ENCODE results near the gene ARFGEF3.
"Not testable (repeated sequence)": the region's sequence is repeated elsewhere in the genome, so short reads cannot be mapped to it uniquely, and the experiment has no call there.

Gene ARFGEF3

DNA sequence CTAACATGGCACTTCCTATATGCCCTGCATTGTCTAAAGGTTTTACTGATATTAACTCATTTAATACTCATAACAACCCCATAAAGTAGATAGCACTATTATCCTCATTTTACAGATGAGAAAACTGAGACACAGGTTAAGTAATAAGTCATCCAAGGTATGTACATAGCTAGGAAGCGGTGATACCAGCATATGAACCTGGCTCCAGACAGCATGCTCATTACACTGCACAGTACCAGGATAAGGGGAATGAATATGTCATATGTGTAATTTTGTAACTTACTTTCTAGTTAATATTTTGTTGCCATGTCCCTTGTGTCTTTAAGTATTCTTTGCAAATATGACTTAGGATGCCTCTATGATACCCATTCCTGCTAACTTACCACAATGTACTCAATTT, 109.7 kb downstream of the ARFGEF3 start:
- DNase-seq (ENCODE audit: low spot score): no peak

DNA sequence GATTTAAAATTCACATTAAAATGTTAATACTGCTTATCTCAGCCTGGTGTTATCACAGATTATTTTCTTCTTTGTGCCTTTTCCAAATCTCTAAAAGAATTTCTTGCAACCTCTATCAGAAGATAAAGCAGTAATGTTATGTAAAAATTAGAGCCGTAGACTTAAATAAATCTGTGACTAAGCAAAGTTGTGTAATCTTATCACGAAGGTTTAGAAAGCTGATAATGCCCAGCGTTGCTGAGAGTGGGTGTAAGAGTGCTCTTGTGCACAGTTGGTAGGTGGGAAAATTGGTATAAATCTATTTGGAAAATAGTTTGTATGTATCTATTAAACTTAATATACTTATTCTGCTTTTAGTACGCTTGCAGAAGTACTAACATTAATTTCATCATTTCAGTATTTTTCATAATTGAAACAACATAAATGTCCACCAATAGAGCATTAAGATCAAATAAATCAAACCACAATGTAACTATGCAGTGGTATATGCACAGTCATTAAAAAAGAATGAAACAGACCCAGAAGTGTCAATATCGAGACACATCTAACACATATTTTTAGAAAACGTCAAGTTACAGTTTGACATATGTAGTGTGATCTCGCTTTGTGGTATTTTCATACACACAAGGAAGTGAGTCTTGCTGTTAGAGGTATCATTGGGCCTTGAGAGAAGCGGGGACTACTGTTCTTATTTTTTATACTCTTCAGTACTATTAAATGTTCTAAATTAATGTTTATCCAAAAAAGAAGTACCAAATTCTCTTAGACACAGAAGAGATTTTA, 111.0 kb downstream of the ARFGEF3 start:
- no peak for DNase-seq (ENCODE audit: low spot score)

DNA sequence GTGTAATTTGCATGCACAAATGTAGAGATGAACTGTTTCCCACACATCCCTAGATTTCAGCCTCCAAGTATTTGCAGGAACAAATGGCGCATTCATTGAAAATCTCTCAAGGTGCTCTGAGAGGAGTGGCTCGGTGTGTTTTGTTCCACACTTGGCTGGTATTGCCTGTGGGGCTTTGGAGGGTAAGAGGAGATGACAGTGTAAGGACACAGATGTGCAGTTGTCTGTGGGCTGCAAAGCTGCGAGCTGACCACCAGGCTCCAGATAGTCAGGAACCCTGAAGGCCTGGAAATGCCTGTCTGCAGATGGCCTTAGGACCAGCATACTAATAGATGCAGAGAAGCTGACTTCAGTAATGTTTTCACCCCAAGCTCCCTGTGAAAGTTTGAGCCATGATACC, 114.2 kb downstream of the ARFGEF3 start:
- DNase-seq (ENCODE audit: low spot score): no peak

DNA sequence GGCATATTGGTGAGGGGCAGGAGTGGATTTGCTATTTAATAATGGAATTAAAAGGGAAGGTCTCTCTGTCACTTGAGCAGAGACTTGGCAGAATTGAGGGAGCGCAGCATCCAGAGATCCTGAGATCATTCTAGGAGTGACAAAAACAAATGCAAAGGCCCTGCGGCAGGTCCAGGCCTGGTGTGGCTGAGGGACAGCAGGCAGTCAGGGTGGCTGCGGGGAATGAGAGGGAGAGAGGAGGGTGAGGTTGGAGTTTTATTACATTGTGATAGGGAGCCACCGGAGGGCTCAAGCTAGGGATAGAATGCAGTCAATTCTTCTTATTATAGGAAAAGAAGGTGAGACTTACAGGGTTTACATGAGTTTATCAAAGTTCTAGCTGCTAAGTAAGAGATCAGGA, 116.1 kb downstream of the ARFGEF3 start:
- DNase-seq (ENCODE audit: low spot score): no peak

DNA sequence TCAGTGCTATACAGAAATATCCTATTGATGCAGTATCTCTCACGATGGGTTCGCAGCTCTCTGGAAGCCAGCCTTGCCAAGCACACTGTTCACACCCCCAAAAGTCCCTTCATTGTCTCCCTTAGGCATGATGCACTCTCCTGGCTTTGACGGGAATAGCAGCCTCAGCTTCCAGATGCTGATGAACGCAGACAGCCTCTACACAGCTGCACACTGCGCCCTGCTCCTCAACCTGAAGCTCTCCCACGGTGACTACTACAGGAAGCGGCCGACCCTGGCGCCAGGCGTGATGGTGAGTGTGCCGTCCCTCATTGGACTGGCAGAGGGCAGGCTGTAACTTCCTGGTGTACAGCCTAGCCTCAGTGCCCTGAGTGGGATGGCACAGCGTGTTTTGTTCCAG, 116.6 kb downstream of the ARFGEF3 start:
- DNase-seq (ENCODE audit: low spot score): no peak

DNA sequence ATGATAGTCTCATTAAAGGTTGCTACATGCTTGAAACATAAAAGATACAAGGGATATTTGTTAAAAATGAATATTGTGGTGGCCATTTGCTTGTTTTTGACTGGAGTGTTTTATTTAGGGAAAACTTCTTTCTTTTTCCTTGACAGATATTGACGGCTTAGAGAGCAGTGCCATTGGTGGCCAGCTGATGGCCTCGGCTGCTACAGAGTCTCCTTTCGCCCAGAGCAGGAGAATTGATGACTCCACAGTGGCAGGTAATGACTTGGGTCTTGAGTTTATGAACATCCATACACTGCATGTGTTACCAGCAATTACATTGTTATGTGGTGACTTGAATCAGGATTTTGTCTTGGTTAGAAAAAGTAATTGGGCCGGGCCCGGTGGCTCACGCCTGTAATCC, 124.1 kb downstream of the ARFGEF3 start:
- no peak for DNase-seq (ENCODE audit: low spot score)

DNA sequence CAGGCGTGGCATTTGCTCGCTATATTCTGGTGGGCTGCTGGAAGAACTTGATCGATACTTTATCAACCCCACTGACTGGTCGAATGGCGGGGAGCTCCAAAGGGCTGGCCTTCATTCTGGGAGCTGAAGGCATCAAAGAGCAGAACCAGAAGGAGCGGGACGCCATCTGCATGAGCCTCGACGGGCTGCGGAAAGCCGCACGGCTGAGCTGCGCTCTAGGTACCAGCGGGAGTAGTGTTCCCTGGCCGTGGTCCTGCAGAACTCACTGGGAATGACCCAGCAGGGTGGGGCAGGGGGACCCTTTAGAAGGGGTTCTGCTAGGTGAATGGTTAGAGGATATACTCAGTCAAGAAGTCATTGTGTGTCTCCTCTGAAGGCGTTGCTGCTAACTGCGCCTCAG, 125.0 kb downstream of the ARFGEF3 start:
- DNase-seq (ENCODE audit: low spot score): no peak

DNA sequence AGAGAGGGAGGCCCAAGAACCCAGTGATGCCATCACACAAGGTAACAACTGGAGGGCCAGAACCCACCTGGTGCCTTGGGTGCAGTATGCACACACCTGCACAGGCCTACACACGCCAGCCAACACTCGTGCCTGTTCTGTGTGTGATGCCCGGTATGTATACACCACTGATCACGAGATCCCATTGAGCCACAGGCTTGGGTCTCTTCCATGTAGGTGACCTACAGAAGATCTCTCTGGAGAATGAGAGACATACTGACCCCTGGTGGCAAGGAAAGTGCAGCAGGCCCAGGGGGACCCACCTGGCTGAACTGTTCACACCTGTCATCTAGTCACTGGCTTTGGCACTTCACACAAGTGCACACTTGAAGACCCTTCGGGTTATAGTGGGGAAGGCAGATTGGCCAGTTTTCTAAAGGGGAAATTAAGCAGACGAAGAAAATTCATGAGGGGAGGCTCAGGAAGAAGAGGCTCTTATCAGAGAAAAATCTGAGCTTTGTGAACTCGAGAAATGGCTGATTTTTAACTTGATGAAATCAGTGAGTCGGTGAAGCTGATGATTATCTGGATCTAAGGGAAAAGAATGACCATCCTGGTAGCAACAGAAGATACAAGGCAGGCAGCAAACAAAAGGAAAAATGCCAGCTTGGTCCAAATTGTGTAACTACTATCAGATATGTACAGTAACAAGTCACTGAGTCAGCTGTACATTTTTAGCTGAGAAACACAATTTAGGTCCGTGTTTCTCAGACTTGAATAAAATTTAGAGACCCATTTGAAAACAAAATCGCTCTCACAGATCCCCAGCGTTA, 125.6 kb downstream of the ARFGEF3 start:
- DNase-seq (ENCODE audit: low spot score): peak; percentile 73

DNA sequence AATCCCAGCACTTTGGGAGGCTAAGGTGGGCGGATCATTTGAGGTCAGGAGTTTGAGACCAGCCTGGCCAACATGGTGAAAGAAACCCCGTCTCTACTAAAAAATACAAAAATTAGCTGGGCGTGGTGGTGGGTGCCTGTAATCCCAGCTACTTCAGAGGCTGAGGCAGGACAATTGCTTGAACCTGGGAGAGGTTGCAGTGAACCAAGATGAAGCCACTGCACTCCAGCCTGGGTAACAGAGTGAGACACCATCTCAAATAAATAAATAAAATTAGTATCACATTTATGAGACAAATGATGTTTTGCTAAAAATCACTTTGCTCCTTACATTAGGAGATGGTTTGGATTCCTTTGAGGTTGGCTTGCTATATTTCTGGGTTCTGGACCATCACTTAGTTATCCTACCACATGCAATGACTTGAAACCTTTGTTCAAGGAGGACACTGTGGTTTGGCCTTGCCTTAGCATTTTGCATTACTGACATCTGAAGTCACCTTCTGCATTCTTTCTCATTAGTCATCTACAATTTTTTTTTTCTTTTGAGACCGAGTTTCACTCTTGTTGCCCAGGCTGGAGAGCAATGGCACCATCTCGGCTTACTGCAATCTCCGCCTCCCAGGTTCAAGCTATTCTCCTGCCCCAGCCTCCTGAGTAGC, 126.8 kb downstream of the ARFGEF3 start:
- not testable (repeated sequence) for DNase-seq (ENCODE audit: low spot score)

DNA sequence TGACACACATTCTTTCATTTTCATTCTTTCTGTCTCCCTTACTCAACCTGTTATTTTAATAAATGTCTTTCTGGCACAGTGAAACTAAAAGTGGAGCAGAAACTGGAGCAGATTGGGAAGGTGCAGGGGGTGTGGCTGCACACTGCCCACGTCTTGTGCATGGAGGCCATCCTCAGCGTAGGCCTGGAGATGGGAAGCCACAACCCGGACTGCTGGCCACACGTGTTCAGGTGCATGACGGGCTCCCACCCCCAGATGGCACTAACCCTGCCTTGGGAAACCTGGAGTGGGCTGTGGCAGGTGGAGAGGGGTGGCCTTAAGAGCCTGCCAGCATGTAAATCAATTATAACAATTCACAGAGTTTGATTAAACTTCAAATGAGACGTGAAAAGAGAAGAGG, 128.0 kb downstream of the ARFGEF3 start:
- peak; percentile 32 for DNase-seq (ENCODE audit: low spot score)

DNA sequence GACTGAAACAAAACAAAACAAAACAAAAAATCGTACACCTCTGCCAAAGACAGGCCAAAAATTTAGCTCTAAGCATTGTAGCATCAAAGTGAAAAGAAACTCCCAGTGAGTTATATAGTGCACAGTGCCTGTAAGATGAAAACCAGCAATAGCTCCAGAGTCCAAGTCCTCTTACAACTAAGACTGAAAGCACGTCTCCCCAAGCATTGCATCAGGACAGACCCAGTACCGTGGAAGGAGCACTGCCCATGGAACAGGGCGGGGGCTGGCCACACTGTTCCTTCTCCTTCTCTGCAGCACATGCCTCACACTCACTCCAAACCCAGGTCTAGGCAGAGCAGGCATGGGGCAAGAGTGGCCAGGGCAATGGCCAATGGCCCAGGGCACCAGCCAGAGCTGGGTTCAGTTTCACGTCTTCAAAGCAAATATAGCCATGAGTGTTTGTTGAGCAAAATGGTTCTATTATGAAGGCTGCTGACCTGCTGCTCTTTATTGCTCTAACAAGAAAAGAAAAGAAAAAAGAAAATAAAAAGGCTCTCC, 128.8 kb downstream of the ARFGEF3 start:
- DNase-seq (ENCODE audit: low spot score): no peak

DNA sequence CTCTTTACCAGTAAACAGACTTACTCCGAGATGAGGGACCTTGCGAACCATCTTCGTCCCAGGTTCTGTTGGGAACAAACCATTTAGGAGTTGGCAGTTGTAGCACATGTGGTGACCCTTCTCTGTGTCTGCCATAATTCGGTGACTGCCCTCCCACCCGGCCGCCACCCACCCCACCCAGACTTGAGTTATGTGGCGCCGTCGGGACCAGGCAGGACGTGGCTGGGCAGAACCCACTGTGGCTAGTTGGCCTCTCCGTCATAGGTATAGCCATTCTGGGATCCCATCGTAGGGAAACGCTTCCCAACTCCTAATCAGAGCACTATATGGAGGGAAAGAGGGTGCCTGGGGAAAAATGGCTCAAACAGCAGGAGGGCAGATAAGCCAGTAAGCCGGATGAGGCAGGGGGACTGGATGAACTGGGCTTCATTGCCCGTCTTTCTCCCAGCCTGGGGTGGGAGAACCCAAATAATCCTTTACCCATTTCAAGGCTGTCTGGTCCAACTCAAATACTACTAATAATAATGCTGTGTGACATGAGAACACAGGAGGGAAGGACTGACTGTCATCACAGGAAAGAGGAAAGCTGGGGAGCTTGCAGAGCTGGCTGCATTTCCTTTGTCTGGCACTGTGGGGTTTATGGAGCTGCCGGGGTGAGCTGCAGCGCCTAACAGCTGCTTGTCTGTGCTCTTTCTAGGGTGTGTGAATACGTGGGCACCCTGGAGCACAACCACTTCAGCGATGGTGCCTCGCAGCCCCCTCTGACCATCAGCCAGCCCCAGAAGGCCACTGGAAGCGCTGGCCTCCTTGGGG, 129.5 kb downstream of the ARFGEF3 start:
- no peak for DNase-seq (ENCODE audit: low spot score)

DNA sequence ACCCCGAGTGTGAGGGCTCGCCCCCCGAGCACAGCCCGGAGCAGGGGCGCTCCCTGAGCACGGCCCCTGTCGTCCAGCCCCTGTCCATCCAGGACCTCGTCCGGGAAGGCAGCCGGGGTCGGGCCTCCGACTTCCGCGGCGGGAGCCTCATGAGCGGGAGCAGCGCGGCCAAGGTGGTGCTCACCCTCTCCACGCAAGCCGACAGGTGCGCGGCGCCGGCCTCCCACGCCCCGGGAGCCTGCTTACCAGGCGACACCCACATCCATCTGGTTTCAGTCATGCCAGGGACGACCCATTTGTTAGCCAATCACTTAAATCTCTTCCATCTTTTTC, 130.1 kb downstream of the ARFGEF3 start:
- DNase-seq (ENCODE audit: low spot score): no peak

DNA sequence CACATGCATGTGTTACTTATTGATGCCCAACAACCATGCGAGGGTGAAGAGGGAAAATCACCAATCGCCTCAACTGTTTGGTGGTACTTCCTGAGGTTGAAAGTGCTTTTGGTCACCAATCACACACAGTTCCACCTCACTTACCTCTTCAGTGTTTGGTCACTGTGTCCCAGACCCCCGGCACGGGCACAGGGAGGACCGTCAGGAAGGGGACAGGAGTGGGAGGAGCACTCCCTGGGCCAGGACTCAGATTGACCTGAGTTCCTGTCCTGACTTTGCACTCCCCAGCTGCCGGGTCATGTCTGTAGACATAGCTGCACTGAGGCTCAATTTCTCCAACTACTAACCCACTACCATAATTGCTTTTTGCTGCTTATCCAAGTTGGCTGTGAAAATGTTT, 130.7 kb downstream of the ARFGEF3 start:
- no peak for DNase-seq (ENCODE audit: low spot score)

DNA sequence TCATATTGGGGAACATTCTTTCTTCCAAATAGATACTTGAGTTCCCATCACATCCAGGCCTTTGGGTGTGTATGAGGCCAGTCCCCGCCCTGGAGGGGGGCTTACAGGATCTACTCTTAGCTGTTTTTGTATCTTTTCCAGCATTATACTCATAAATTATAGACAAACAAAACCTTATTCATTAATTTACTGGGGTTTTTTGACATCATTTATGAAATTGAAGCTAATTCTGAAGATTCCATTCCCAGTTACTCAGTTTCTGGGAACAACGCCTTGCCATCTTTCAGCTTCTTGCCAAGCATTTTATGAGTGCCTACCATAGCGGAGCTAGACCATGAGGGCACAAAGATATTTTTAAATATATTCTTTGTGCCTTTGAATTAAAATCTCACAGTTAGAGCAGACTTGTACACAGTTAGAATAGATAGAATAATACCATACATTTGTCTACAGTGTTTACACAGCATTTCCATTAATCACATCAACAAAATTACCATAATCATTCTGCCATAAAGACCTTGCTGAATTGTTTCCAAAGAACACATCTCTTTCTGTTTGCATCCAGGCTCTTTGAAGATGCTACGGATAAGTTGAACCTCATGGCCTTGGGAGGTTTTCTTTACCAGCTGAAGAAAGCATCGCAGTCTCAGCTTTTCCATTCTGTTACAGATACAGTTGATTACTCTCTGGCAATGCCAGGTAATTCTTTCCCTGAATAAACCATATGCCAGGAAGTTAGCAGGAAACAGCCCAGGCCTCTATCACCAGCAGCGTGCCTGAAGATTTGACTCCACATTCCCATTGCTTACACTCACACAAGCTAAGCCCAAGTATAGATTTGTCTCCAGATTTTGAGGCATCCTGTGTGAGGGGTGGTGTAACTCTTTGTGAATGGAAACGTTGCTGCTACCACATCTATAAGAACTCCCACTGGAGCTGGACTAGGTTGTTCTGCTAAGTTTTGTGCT, 132.0 kb downstream of the ARFGEF3 start:
- no peak for DNase-seq (ENCODE audit: low spot score)

DNA sequence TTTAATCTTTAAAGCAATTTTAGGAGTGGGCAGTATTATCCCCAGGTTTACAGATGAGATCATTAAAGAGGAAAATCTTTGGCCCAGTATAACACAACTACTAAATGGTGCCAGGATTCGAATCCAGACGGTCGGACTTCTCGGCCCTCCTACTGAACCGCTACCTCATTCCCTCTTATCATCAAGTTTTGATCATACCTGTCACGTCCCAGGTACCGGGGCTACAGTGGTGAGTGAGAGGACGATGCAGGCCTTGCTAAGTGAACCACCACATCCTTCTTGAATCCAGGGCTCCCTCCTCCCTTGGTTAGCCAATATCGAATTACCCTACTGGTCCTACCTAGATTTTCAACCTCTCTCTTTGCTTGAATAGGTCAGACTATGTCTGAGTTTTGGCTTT, 134.6 kb downstream of the ARFGEF3 start:
- no peak for DNase-seq (ENCODE audit: low spot score)

DNA sequence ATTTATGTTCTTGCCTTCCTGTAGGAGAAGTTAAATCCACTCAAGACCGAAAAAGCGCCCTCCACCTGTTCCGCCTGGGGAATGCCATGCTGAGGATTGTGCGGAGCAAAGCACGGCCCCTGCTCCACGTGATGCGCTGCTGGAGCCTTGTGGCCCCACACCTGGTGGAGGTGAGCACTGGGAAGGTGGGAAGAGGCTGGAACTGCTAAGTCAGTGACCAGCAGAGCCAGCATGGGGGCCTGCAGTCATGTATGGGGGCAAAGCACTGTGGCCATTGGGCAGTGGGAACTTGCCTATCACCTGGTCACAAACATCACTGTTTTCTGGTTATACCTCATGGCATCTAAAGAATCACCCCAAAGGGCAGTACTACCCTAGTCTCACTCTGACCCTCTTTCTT, 135.0 kb downstream of the ARFGEF3 start:
- no peak for DNase-seq (ENCODE audit: low spot score)

DNA sequence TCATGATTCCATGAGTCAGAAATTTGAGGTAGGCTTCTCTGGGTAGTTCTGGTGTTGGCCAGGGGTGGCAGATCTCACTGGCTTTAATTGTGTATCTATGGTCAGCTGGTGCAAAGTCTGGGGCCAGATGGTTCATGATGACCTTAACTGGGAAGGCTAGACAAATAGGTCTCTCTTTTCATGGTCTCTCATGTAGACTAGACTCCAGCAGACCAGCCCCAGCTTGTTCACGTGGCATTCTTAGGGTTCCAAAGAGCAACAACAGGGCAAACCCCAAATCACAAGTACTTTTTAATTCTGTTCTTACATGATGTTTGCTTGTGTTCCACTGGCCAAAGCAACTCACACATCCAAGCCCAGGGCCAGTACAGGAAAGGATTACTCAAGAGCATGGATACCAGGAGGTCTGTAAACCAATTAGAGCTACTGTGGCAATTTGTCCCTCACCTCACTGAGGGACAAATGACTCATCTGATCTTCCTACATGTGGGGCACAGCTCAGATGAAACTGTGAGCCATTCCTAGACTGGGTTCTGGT, 136.1 kb downstream of the ARFGEF3 start:
- DNase-seq (ENCODE audit: low spot score): no peak

DNA sequence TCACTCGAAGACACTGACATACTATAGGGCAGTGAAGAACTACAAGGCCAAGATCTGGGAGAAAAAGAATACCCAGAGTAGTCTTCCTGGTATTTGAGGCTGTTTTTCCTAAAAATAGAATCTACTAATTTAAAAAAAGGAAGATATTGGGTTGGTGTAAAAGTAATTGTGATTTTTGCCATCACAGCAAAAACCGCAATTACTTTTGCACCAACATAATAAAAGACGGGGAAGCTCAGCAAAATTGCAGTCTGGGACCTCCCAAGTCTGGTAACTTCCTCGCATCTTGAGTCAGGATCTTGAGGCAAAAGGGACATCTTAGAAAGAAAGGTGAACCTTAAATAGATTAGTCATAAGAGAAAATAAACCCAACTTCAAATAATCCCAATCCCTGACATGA, 138.7 kb downstream of the ARFGEF3 start:
- no peak for DNase-seq (ENCODE audit: low spot score)

DNA sequence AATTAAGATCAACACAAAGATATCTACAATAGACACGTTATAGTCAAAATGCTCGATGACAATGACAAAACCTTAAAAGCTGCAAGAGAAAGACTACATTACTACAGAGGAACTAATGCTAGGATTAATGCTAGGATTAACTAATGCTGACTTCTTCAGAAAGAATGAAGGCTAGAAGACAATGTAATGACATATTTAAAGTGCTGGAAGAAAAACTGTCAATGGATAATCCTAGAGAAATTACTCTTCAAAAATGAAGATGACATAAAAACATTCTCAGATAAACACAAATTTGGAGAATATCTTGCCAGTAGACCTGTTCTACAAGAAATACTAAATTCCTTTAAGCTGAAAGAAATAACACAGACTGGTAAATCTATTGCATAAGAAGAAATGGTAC, 140.8 kb downstream of the ARFGEF3 start:
- no peak for DNase-seq (ENCODE audit: low spot score)

DNA sequence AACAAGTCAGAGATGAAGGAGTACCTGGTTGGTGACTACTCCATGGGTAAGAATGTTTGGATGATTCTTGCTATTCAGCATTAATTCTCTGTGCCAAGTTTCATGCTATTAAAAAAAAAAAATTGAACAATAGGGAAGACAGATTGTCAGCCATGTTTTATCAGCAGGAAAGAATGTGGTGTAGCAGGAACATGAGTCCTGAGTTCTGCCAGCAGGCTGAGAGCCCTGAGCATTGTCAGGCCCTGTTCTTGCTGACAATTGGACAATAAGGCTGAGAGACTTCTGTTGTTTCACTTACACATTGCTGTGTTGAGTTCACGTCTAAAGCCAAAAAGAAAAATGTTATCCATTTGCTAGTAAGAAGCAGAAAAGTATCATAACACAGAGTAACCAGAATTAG, 145.6 kb downstream of the ARFGEF3 start:
- DNase-seq (ENCODE audit: low spot score): peak; percentile 75
